OCI-M1 (cell line): ENCODE data around the gene TMEM59.
"Not testable (repeated sequence)": the region's sequence is repeated elsewhere in the genome, so short reads cannot be mapped to it uniquely, and the experiment has no call there.

Experiments
- DNase-seq: peaks from one replicate; lab custom pipeline; 2025; lab: John Stamatoyannopoulos, UW

Gene TMEM59

DNA sequence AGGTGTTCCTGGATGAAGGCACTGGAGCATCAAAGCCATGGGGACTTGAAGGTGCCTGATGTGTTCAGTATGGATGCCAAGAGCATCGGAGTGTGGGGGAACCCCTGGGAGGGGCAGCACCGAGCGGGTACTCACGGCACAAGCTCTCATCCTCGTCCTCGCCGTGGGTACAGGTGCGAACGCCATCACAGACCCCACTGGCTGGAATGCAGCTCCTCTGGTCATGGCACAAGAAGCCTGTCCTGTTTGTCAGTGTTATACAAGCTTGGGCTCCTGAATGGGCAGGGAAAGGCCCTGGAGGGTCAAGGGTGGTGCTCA lies 41.0 kb downstream of the TMEM59 start:
- no peak for DNase-seq

DNA sequence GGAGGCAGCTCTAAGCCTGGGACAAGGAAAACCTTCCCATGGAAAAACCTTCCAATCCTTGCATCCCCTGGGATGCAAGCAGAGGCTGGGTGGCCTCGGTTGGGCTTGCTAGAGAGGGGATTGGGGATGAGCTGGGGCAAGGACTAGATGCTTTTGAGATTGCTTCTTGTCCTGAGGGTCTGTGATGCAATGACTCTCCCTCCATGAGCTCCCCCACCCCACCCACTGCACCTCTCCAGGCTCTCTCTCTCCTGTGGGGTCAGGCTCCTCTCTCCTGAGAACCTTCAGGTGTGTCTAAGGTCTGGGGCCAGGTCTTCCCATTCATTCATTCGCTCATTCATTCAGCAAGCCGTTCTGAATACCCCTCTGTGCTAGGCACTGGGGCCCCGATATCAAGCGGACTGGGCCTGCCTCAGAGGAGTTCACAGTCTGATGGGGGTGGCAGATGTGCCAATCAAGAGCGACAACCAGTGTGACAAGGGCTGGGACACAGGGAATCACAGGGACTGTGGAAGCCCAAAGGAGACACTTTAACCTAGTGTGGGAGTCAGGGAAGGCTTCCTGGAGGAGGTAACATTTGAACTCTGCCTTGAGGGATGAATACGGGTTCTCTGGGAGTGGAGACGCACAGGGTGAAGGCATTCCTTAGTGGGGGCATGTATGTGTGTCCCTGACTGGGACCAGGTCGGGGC lies 41.5 kb downstream of the TMEM59 start:
- no peak for DNase-seq

DNA sequence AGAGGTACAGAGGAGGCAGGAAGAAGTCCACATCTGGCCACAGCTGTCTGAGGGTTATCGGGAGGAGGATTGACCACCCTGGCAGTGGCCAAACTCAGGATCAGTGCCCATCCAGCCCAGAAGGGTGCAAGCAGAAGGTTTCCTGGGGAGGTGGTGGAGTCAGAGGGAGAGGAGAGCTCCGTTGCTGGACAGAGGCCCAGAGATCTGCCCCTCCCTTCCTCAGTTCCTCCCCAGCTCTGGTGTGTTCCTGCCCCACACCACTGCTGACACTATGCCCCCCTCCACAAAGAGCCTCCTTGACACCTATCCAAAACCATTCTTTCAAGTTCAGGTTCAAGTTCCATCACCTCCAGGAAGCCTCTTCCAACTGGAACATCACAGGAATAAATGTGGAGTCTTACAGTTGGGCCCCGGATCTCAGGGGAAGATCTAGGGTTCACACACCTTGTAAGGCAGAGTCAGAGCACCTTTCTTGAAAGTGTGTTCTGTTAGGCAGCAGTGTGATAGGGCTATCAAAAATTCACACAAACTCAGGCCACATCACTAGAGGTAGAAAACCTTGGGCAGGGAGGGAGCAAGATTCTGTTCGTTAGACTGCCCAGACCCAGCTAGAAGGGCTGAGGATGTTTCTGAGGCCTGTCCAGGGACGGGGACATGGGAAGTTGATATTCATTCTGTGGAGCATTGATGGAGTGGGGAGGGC lies 42.4 kb downstream of the TMEM59 start:
- DNase-seq, result no peak

DNA sequence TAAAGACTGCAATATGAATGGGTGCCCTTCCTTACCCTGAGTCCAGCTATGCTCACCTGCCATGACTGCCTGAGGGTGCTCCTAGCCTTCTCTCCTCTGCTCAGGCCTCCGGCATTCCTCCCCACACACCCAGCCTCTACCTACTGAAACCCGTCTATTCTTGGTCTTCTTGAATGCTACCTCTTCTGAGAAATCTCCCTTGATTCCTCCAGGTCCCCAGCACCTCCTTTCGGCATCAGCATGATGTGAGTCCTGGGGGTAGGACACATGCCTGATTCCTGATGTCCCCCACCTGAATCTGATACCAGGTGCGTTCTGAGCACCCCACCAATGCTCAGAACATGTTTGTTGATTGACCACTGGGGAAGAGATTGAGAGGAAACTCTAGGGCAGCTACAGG lies 43.6 kb downstream of the TMEM59 start:
- DNase-seq, result no peak

GRCh38 chr1:54008876-54009275 lies 44.1 kb downstream of the TMEM59 start:
- no peak for DNase-seq

DNA sequence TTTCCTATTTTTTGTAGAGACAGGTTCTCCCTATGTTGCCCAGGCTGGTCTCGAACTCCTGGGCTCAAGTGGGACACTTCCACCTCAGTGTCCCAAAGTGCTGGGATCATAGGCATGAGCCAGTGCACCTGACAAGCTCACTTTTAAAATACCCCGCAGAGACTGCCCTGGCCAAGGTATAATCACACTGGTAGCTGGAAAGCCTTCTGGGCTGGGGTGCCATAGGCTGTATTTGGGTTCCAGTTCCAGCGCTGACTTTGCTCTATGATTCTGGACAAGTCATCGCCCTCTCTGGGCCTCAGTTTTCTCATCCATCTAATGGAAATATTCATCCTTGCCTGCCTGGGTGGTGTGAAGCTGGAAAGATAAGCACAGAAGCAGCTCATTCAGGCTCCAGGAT lies 45.4 kb downstream of the TMEM59 start:
- DNase-seq, result no peak

DNA sequence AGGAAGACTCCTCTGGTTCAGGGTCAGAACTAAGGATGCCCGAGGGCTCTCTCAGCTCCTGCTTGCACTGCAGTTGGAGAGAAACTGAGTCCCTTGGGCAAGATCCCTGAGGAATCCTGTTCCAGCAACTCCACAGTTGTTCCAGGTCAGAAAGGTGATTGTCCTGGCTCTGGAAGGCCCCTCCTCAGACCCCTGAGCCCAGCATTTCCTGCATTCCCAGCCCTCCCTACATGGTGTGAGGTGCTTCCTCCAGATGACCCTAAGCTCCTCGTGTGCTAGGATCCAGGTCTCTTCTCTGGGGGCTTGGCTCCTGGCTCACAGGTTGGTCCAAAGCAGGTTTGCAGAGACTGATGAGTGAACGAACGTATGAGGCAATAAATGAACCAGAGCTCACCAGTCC lies 46.5 kb downstream of the TMEM59 start:
- no peak for DNase-seq

DNA sequence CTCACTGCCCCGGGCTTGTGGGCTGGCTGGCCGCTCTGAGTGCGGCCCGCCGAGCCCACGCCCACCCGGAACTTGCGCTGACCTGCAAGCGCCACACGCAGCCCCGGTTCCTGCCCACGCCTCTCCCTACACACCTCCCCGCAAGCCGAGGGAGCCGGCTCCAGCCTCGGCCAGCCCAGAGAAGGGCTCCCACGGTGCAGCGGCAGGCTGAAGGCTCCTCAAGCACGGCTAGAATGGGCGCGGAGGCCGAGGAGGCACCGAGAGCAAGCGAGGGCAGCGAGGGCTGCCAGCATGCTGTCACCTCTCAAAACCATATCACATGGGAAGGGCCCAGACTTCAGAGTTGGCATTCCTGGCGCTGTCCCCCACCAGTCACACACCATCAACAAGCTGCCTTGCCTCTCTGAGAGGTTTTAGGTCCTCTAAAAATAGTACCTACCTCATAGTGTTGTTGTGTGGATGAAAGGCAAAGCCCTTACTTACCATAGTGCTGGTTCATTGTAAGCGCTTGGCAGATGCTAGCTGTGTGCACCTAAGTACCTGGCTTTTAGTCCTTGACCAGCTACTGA lies 48.4 kb downstream of the TMEM59 start:
- DNase-seq, result no peak

- DNase-seq, result not testable (repeated sequence)
These were observed 49.1 kb downstream of the TMEM59 start for GRCh38 chr1:54003750-54004480.

- no peak for DNase-seq
These were observed 49.8 kb downstream of the TMEM59 start for GRCh38 chr1:54003249-54003646.

GRCh38 chr1:54002544-54003248 lies 50.3 kb downstream of the TMEM59 start:
- no peak for DNase-seq

GRCh38 chr1:54001591-54001990 lies 51.4 kb downstream of the TMEM59 start:
- no peak for DNase-seq

DNA sequence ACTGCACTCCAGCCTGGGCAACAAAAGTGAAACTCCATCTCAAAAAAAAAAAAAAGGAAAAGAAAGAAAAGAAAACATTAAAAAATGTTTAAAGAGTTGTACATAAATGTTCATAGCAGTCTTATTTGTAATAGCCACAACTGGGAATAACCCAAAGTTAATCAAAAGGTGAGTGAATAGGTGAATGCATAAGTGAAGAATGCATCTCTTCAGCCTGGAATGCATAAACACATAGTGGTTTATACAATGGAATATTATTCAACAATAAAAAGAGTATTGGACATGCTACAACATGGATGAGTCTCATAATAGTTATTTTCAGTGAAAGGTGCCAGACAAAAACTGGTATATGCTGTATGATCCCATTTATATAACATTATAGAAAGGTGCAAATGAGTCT lies 53.1 kb downstream of the TMEM59 start:
- no peak for DNase-seq

DNA sequence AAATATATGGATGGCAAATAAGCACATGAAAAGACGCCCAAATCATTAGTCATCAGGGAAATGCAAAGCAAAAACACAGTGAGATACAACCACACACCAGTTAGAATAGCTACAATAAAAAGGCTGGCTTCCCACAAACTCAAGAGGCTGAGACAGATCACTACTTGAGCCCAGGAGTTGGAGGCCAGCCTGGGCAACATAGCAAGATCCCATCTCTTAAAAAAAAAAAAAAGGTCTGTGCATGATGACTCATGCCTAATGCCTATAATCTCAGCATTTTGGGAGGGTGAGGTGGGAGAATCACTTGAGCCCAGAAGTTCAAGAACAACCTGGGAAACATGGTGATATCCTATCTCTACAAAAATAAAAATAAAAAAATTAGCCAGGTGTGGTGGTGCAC lies 54.8 kb downstream of the TMEM59 start:
- no peak for DNase-seq

- DNase-seq, result no peak
These were observed 57.3 kb downstream of the TMEM59 start for GRCh38 chr1:53995683-53996082.

DNA sequence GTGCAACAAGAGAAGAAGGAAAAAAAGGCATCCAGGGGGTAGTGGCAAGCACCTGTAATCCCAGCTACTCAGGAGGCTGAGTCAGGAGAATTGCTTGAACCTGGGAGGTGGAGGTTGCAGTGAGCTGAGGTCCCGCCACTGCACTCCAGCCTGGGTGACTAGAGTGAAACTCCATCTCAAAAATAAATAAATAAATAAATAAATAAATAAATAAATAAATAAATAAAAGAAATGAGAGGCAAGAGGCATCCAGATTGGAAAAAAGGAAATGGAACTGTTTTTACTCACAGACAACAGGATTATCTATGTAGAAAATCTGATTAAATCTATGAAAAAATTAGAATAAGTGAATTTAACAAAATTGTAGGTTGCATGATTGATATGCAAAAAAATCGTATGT lies 58.5 kb downstream of the TMEM59 start:
- DNase-seq, result not testable (repeated sequence)

- DNase-seq, result no peak
These were observed 60.7 kb downstream of the TMEM59 start for GRCh38 chr1:53992085-53992874.

GRCh38 chr1:53987880-53988279 lies 65.1 kb downstream of the TMEM59 start:
- DNase-seq, result no peak

GRCh38 chr1:53986458-53986857 lies 66.5 kb downstream of the TMEM59 start:
- no peak for DNase-seq

DNA sequence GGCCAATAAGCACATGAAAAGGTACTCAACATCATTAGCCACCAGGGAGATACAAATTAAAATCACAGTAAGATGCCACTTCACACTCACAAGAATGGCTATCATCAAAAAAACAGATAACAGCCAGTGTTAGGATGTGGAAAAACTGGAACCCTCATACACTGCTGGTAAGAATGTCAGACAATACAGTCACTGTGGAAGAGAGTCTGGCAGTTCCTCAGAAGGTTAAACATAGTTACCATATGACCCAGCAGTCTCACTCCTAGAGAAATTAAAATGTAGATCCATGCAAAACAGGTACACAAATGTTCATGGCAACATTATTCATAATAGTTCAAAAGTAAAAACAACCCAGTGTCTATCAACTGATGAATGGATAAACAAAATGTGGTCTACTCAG lies 68.3 kb downstream of the TMEM59 start:
- DNase-seq, result no peak

DNA sequence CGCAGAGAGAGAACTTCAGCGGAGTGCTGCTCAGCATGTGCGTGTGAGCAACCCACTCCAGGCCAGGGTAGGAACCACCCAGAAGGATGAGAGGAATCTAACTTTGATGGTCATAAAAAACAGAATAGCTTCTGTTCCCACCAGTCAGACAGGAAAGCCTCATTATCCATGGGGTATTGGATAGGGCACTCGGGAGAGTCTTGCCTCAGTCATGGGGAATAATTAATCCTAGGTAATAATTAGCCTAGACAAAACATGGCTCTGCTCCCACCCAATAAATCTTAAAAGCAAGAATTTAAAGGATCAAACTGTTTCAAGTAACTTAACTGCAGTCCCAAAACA lies 70.3 kb downstream of the TMEM59 start:
- no peak for DNase-seq
